Hematopoietic multipotent progenitor cell treated with erythropoietin and hydrocortisone succinate and interleukin-3 and kit ligand, for 17 days (in vitro differentiated cells): ENCODE data around the gene LEMD2.

ENCODE experiments used
- DNase-seq: peaks from one replicate; pipeline ENCODE4 v3.0.0-alpha.2; 2015; ENCODE audit warnings: low spot score

LEMD2 gene

GRCh38 chr6:33819021-33819420 is 30.1 kb upstream of the LEMD2 start:
- no peak for DNase-seq

- no peak for DNase-seq
Observed at GRCh38 chr6:33818293-33818692, 29.4 kb upstream of the LEMD2 start.

GRCh38 chr6:33817489-33817888 is 28.6 kb upstream of the LEMD2 start:
- no peak for DNase-seq

- DNase-seq, result no peak
Observed at GRCh38 chr6:33816911-33817310, 28.0 kb upstream of the LEMD2 start.

GRCh38 chr6:33815854-33816253 is 26.9 kb upstream of the LEMD2 start:
- DNase-seq, result no peak

- no peak for DNase-seq
Observed at GRCh38 chr6:33813990-33814985, 25.4 kb upstream of the LEMD2 start.

- DNase-seq, result no peak
Observed at GRCh38 chr6:33813246-33813904, 24.4 kb upstream of the LEMD2 start.

GRCh38 chr6:33812669-33813068 is 23.7 kb upstream of the LEMD2 start:
- DNase-seq, result no peak

- DNase-seq, result no peak
Observed at GRCh38 chr6:33809594-33809993, 20.7 kb upstream of the LEMD2 start.

GRCh38 chr6:33808641-33809180 is 19.8 kb upstream of the LEMD2 start:
- DNase-seq, result no peak

GRCh38 chr6:33807606-33808005 is 18.7 kb upstream of the LEMD2 start:
- no peak for DNase-seq

- DNase-seq, result no peak
Observed at GRCh38 chr6:33806841-33807240, 17.9 kb upstream of the LEMD2 start.

- no peak for DNase-seq
Observed at GRCh38 chr6:33803571-33804053, 14.7 kb upstream of the LEMD2 start, which contains the start of gene MLN. Gene MLN, minus strand, starts transcription at chr6:33804003. Its CDS starts 2,840 bp downstream, at chr6:33801163.

- DNase-seq, result no peak
Observed at GRCh38 chr6:33802186-33802958, 13.4 kb upstream of the LEMD2 start.

- DNase-seq, result no peak
Observed at GRCh38 chr6:33801611-33802010, 12.7 kb upstream of the LEMD2 start.

- DNase-seq, result no peak
Observed at GRCh38 chr6:33800248-33800969, 11.5 kb upstream of the LEMD2 start.

- no peak for DNase-seq
Observed at GRCh38 chr6:33799454-33800113, 10.7 kb upstream of the LEMD2 start.

GRCh38 chr6:33798343-33798848 is 9.5 kb upstream of the LEMD2 start:
- no peak for DNase-seq

GRCh38 chr6:33797626-33798342 is 8.9 kb upstream of the LEMD2 start:
- no peak for DNase-seq
